Central memory CD4-positive, alpha-beta T cell (primary cell): ENCODE data around the gene ENTPD3.
"Not testable (repeated sequence)": the region's sequence is repeated elsewhere in the genome, so short reads cannot be mapped to it uniquely, and the experiment has no call there.

Experiments
- DNase-seq: peaks from one replicate; pipeline ENCODE4 v3.0.0; 2022

The ENTPD3 gene

GRCh38 chr3:40407611-40408010 lies 20.6 kb downstream of the ENTPD3 start:
- DNase-seq: no peak

GRCh38 chr3:40414270-40414669 lies 27.3 kb downstream of the ENTPD3 start:
- DNase-seq: no peak

- DNase-seq: no peak
Measured at GRCh38 chr3:40417845-40418543, 31.0 kb downstream of the ENTPD3 start.

GRCh38 chr3:40422861-40423260 lies 35.9 kb downstream of the ENTPD3 start:
- DNase-seq: no peak

GRCh38 chr3:40427045-40427669 lies 40.2 kb downstream of the ENTPD3 start:
- DNase-seq: no peak

GRCh38 chr3:40432793-40433192 lies 45.8 kb downstream of the ENTPD3 start:
- DNase-seq: no peak

GRCh38 chr3:40437889-40438288 lies 50.9 kb downstream of the ENTPD3 start:
- no peak for DNase-seq

- no peak for DNase-seq
Measured at GRCh38 chr3:40445062-40445461, 58.1 kb downstream of the ENTPD3 start.

GRCh38 chr3:40445880-40446279 lies 58.9 kb downstream of the ENTPD3 start:
- no peak for DNase-seq

GRCh38 chr3:40450438-40450837 lies 63.5 kb downstream of the ENTPD3 start:
- DNase-seq: no peak

- DNase-seq: no peak
Measured at GRCh38 chr3:40451551-40451950, 64.6 kb downstream of the ENTPD3 start.

- DNase-seq: no peak
Measured at GRCh38 chr3:40452057-40452456, 65.1 kb downstream of the ENTPD3 start.

- DNase-seq: no peak
Measured at GRCh38 chr3:40452562-40452875, 65.5 kb downstream of the ENTPD3 start.

- peak; percentile 96 for DNase-seq
Measured at GRCh38 chr3:40452876-40453730, 66.1 kb downstream of the ENTPD3 start.

GRCh38 chr3:40453933-40454332 lies 66.9 kb downstream of the ENTPD3 start:
- no peak for DNase-seq

GRCh38 chr3:40455328-40455727 lies 68.3 kb downstream of the ENTPD3 start:
- no peak for DNase-seq

GRCh38 chr3:40456279-40456939 lies 69.4 kb downstream of the ENTPD3 start:
- peak; percentile 21 for DNase-seq

- DNase-seq: peak; percentile 93
Measured at GRCh38 chr3:40456940-40457823, 70.2 kb downstream of the ENTPD3 start, which contains the start of gene RPL14. Gene RPL14 (plus strand): TSS chr3:40457339. CDS start chr3:40457472, 133 bp downstream.

GRCh38 chr3:40458473-40458872 lies 71.5 kb downstream of the ENTPD3 start:
- no peak for DNase-seq

- not testable (repeated sequence) for DNase-seq
Measured at GRCh38 chr3:40460481-40460880, 73.5 kb downstream of the ENTPD3 start.

GRCh38 chr3:40461161-40461560 lies 74.2 kb downstream of the ENTPD3 start:
- DNase-seq: no peak

- not testable (repeated sequence) for DNase-seq
Measured at GRCh38 chr3:40462838-40463237, 75.9 kb downstream of the ENTPD3 start.
